ENCODE data around the gene PLEK2. TPM values are rescaled to one million over a fixed set of nuclear protein-coding genes. Genes with fewer than 3 reads are reported as not detected.
A peak's percentile ranks its signal among the peaks of the same experiment; 100 is the strongest.
"Not testable (repeated sequence)": the region's sequence is repeated elsewhere in the genome, so short reads cannot be mapped to it uniquely, and the experiment has no call there.

PLEK2 gene
- total RNA-seq, 1 donor from 2014 or later, result not detected

DNA sequence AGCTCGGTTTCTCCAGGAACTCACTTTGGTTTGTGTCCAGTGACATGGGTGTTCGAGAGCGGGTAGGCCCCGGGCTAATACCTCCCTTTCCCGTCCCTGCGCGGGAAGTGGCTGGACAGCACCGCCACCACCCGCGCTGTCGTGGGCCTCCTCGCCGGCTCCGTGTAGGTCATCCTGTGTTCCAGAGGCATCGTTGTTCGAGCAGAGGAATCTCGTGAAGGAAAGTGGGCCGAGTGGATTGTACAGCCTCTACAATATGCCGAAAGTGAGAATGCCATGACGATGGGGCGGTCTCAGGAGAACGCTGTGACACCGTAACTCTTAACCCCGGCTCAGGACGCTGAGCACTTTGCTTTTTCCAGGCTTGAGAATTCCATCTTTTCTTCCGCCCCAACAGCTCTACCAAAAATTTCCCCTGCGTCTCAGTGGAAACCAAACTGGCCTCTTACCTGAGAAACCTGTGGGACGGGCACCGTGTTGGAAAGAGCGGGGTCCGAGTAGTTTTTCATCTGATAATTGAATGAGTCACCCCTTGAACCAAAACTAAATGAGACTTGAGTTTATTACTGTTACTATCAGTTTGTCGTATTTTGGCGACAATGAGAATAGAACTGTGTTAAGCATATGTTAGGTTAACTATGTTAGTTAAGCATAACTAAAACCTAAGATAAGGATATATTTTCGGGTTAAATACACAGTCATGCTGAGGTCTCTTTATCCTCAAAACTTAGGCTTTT is 51.3 kb downstream of the PLEK2 start:
- DNase-seq (ENCODE audit: low read depth), result no peak

DNA sequence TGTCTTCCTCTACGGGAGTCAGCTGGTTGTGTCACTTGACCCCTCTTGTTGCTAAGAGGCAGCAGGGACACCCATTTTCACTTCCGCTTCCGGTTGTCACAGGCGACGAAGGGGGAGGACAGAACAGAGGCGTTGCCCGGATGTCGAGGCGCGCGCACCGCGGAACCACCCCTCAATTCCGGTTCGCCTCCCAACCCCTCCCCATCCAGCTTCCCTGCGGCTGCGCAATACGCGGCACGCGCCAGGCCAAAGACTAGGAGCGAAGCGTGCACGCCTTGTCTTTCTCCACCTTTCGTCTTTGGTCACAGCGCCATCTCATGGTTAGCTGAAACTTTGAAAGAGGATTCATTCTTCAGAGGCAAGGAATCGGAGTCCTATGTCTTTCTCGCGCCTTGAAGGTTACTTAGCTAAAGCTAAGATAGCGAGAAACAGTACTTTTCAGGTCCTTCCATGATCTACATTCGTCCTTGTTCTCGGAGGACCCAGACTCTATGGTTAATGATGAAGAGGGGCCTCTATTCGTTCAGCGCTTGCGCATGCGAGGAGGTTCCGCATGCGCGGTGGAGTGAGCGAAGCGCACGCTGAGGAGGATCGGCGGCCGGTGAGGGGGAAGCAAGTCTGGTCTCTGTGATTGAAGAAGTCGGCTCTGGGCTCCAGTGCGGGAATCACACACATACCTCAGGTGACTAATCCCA is 52.0 kb downstream of the PLEK2 start, which contains the start of the genes ATP6V1D and EIF2S1:
Gene ATP6V1D, minus strand, starts transcription at position 30 of the 695 bp plus-strand sequence. CDS start 106 bp downstream, outside the sequence.
Gene EIF2S1, plus strand, starts transcription at position 554 of the 695 bp plus-strand sequence. CDS start 4,440 bp downstream, outside the sequence.
- DNase-seq (ENCODE audit: low read depth), result peak; percentile 99

DNA sequence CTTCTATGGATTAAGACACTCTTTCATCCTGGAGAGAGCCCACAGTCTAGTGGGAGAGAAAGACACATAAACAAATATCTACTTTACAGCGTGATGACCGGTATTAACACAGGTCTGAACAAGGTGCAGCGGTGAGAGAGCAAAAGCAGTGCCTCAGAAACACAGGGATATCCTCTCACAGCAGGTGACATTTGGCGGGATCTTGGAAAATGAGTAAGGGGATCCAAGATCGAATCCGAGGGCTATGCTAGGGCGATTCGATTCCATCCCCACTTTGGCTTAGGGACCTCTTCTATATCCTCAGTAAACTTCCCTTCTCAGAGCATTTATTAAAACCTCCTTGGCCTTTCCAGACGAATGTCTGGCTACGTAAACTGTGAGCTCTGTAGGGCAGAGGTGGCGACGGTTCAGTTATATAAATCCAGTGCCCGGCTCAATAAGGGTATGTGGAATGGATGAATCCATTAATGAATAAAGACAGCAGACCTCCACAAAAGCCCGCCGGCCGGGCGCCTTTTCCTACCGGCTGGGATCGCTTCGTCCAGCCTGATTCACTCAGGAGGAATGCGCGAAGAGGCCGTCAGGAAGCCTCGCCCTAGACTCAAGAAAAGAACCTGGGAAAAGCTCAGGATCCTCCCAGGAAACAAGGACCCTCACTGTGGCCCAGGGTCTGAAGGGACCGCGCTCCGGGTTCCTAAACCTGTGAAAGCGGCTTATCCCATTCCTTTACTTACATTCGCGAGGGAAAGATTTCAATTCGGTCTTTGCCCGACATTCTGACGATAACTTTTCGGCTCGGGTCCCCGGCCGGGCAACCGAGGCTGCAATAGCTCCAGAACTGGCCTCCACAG is 52.8 kb downstream of the PLEK2 start:
- no peak for DNase-seq (ENCODE audit: low read depth)

DNA sequence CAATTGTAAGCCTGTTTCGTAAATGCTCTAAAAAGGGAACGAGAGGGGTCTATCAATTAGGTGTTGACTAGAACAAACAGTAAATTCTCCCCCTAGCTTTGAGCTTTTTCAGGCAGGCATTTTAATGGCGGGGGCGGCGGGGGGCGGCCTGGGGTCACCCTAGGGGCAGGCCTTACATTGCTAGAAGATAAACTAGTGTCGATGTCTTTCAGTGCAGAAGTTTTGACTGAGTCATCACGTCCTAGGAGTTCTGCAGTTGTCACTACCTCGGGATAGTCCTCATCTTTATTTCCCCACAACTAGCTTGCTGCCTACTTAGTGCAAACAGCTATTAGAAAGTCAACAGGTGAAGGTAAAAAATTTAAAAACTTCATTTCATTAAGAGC is 54.0 kb downstream of the PLEK2 start:
- DNase-seq (ENCODE audit: low read depth), result peak; percentile 38

DNA sequence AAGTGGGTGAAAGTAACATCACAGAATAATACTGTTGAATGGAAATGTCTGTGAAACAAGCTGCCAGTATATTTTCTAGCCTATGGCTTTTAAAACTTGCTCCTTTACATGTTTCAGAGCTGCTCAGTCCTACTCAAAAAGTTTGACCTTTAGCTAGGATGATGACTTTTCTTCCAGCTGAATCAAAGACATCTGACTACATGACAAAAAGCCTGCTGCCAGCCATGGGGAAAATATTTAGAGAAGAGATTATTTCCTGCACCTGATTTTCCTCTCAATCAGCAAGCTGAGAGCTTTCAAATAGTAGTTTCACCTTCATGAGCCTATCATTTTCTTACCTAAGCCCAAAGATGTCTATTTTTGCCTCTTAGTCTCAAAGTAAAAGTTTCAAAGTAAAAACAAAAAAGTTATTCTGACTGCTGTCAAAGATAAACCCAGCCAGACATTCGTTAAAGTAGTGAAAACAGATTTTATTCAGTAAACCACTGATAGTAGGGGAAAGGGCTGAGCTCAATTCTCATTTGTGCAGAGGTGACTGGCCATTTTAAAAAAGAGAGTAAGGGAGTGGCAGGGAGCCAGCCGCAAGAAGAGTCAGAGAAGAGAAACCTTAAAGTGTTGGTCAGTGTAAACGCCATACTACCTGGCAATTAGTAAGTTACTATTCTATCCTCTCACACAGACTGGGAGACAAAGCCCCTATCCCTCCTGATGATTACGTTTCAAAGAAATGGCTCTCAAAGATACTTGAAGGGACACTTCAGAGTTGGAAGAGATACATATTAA is 54.6 kb downstream of the PLEK2 start:
- peak; percentile 7 for DNase-seq (ENCODE audit: low read depth)

DNA sequence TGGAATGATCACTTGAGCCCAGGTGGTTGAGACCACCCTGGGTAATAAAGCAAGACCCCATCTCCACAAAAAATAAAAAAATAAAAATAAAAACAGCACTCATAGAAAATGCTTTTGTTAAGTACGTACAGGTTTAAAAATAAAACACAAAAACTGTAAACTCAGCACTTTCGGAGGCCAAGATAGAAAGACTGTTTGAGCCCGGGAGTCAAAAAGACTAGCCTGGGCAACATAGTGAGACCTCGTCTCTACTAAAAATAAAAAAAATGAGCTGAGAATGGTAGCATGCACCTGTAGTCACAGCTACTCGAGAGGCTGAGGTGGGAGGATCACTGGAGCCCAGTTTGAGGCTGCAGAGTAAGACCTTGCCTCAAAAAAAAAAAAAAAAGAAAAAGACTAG is 59.9 kb downstream of the PLEK2 start:
- DNase-seq (ENCODE audit: low read depth), result no peak

DNA sequence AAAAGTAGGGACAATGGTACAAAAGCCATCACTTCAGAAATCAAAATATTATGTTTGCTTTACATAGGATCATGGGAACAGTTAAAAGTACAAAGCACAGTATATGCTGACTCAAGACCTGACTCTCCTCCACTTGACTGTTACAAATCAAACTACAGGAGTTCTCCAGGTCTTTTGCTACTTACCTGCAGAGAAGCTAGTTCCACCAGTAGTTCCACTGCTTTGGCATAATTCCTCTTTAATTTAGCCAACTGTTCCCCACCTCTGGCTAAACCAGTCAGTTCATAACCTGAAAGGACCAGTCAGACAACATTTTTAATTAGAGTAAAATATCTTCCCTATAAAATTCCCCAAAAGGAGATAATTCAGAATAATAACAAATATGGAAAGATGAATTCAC is 66.4 kb downstream of the PLEK2 start:
- DNase-seq (ENCODE audit: low read depth), result no peak

DNA sequence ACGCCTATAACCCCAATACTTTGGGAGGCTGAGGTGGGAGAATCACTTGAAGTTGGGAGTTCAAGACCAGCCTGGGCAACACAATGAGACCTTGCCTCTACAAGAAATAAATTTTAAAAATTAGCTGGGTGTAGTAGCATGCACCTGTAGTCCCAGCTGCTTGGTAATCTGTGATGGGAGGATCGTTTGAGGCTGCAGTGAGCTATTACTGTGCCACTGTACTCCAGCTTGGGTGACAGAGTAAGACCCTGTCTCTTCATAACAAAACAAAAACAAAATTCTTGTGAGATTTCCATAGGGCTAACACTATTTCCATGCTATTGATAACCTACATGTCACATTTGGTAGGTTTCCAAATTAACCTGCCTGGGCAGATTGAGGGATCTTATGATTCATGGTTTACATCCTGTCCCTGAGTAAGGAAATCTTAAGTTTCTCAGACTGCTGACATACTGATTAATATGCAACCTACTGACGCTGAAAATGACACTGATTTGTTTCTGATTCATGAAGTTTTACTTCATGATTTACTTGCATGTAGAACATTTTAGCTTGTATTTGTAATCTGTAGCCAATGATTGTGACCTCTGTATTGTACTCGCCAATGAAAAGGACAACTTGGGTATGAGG is 68.2 kb downstream of the PLEK2 start:
- no peak for DNase-seq (ENCODE audit: low read depth)

DNA sequence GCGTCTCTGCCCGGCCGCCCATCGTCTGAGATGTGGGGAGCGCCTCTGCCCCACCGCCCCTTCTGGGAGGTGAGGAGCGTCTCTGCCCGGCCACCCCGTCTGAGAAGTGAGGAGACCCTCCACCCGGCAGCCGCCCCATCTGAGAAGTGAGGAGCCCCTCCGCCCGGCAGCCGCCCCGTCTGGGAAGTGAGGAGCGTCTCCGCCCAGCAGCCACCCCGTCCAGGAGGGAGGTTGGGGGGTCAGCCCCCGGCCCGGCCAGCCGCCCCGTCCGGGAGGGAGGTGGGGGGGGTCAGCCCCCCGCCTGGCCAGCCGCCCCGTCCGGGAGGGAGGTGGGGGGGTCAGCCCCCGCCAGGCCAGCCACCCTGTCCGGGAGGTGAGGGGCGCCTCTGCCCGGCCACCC is 70.7 kb downstream of the PLEK2 start:
- not testable (repeated sequence) for DNase-seq (ENCODE audit: low read depth)

Small RNA genes lying within 50 kb of the gene (microRNA-seq; reads per million reads assigned to microRNA genes)
- not detected for gene MIR5694

Other genes starting within 250 kb of the PLEK2 start
- gene GARIN2, start 222.7 kb downstream of the PLEK2 start, total RNA-seq, result not detected in 2 replicates
- 24.8 and 25.8 TPM in 2 replicates for gene PALS1, start 170.7 kb downstream of the PLEK2 start, total RNA-seq
- gene ATP6V1D, start 52.4 kb downstream of the PLEK2 start, total RNA-seq, result 130 and 183 TPM in 2 replicates
- 180 and 194 TPM in 2 replicates for gene EIF2S1, start 51.8 kb downstream of the PLEK2 start, total RNA-seq
- 1.4 TPM in 2 replicates for gene TMEM229B, start 76.6 kb upstream of the PLEK2 start, total RNA-seq
- 0.05 TPM in 1 of 2 replicates, not detected in the other for gene PLEKHH1, start 121.1 kb upstream of the PLEK2 start, total RNA-seq
- 8.9 and 14.5 TPM in 2 replicates for gene PIGH, start 188.1 kb upstream of the PLEK2 start, total RNA-seq
- 0.88 and 3.8 TPM in 2 replicates for gene ARG2, start 207.8 kb upstream of the PLEK2 start, total RNA-seq

All from myocyte (in vitro differentiated cells).